ENCODE data around the gene OR4K14.
"Not testable (repeated sequence)": the region's sequence is repeated elsewhere in the genome, so short reads cannot be mapped to it uniquely, and the experiment has no call there.

The OR4K14 gene

GRCh38 chr14:19974844-19975243 is 44.3 kb downstream of the OR4K14 start:
- H3K4me3 ChIP-seq (ENCODE audit: low read depth, low read length): no peak overlapping the region
- H3K36me3 ChIP-seq: no peaks in the 10 kb centered on the region
- H3K27ac ChIP-seq: no peak overlapping the region
- H3K9me3 ChIP-seq (ENCODE audit: severe bottlenecking): no peaks in the 10 kb centered on the region
- TF ChIP-seq, protein P1, sequence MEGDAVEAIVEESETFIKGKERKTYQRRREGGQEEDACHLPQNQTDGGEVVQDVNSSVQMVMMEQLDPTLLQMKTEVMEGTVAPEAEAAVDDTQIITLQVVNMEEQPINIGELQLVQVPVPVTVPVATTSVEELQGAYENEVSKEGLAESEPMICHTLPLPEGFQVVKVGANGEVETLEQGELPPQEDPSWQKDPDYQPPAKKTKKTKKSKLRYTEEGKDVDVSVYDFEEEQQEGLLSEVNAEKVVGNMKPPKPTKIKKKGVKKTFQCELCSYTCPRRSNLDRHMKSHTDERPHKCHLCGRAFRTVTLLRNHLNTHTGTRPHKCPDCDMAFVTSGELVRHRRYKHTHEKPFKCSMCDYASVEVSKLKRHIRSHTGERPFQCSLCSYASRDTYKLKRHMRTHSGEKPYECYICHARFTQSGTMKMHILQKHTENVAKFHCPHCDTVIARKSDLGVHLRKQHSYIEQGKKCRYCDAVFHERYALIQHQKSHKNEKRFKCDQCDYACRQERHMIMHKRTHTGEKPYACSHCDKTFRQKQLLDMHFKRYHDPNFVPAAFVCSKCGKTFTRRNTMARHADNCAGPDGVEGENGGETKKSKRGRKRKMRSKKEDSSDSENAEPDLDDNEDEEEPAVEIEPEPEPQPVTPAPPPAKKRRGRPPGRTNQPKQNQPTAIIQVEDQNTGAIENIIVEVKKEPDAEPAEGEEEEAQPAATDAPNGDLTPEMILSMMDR (IDR thresholded peaks at IDR 0.05; ENCODE audit: low read depth, low read length): no peak
- no peaks in the 10 kb centered on the region for H3K27me3 ChIP-seq (ENCODE audit: insufficient read depth, low read depth, severe bottlenecking)
- no peak for DNase-seq

DNA sequence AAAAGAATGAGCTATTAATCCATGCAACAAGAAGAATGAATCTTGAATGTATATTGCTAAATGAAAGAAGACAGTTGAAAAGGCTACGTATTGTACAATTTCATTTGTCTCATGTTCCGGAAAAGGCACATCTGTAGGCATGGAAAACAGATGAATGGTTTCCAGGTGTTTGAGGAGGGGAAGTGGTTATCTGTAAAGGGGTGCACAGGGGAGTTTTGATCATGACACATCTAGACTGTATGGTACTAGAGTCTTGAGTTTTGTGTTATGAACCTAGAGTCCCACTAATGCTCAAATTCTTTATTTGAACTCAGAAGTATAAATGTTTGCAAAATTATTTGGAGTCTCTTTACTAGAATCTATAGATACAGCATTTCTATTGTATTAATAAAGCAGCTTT is 49.4 kb downstream of the OR4K14 start:
- not testable (repeated sequence) for H3K27me3 ChIP-seq (ENCODE audit: insufficient read depth, low read depth, severe bottlenecking); H3K4me3 ChIP-seq (ENCODE audit: low read depth, low read length); H3K27ac ChIP-seq; H3K9me3 ChIP-seq (ENCODE audit: severe bottlenecking); H3K36me3 ChIP-seq; DNase-seq

Data from WERI-Rb-1 (cell line).